ENCODE measurements around the gene FRG2.
A peak's percentile ranks its signal among the peaks of the same experiment; 100 is the strongest.
"Not testable (repeated sequence)": the region's sequence is repeated elsewhere in the genome, so short reads cannot be mapped to it uniquely, and the experiment has no call there.

Gene FRG2

GRCh38 chr4:190014771-190015537 lies 12.1 kb downstream of the FRG2 start:
- peak; percentile 21 for DNase-seq (ENCODE audit: low spot score)
- in situ Hi-C loops (cut with MboI; ENCODE audit: low sequenced_read_pairs, unreplicated experiment), result no loop called here
- no peak for TF ChIP-seq CTCF (IDR thresholded peaks at IDR 0.05; ENCODE audit: borderline replicate concordance, control extremely low read depth, extremely low read depth, insufficient read depth, missing control alignments)

- in situ Hi-C loops (cut with MboI; ENCODE audit: low sequenced_read_pairs, unreplicated experiment); DNase-seq (ENCODE audit: low spot score): not testable (repeated sequence)
These were observed 37.1 kb downstream of the FRG2 start for GRCh38 chr4:189989941-189990340.

- TF ChIP-seq CTCF (IDR thresholded peaks at IDR 0.05; ENCODE audit: borderline replicate concordance, control extremely low read depth, extremely low read depth, insufficient read depth, missing control alignments), result no peak
- in situ Hi-C loops (cut with MboI; ENCODE audit: low sequenced_read_pairs, unreplicated experiment), result no loop called here
- DNase-seq (ENCODE audit: low spot score), result peak; percentile 7
These were observed 38.1 kb downstream of the FRG2 start for GRCh38 chr4:189988877-189989431.

GRCh38 chr4:189985651-189986243 lies 41.3 kb downstream of the FRG2 start:
- in situ Hi-C loops (cut with MboI; ENCODE audit: low sequenced_read_pairs, unreplicated experiment), result not testable (repeated sequence)

GRCh38 chr4:189984661-189985060 lies 42.4 kb downstream of the FRG2 start:
- in situ Hi-C loops (cut with MboI; ENCODE audit: low sequenced_read_pairs, unreplicated experiment); DNase-seq (ENCODE audit: low spot score): not testable (repeated sequence)

More at GRCh38 chr4:189985651-189986243, 41.3 kb downstream of the FRG2 start:
- DNase-seq (ENCODE audit: low spot score), result not testable (repeated sequence)

GRCh38 chr4:189983916-189984526 lies 43.0 kb downstream of the FRG2 start:
- DNase-seq (ENCODE audit: low spot score); in situ Hi-C loops (cut with MboI; ENCODE audit: low sequenced_read_pairs, unreplicated experiment): not testable (repeated sequence)

GRCh38 chr4:189981970-189982369 lies 45.1 kb downstream of the FRG2 start:
- TF ChIP-seq CTCF (IDR thresholded peaks at IDR 0.05; ENCODE audit: borderline replicate concordance, control extremely low read depth, extremely low read depth, insufficient read depth, missing control alignments), result no peak
- DNase-seq (ENCODE audit: low spot score), result no peak
- in situ Hi-C loops (cut with MboI; ENCODE audit: low sequenced_read_pairs, unreplicated experiment), result no loop called here

GRCh38 chr4:189980292-189980691 lies 46.8 kb downstream of the FRG2 start:
- in situ Hi-C loops (cut with MboI; ENCODE audit: low sequenced_read_pairs, unreplicated experiment), result not testable (repeated sequence)
- peak; percentile 11 for DNase-seq (ENCODE audit: low spot score)

- in situ Hi-C loops (cut with MboI; ENCODE audit: low sequenced_read_pairs, unreplicated experiment), result no loop called here
These were observed 47.6 kb downstream of the FRG2 start for GRCh38 chr4:189979196-189980047.

More at GRCh38 chr4:189979196-189980047, 47.6 kb downstream of the FRG2 start:
- no peak for TF ChIP-seq CTCF (IDR thresholded peaks at IDR 0.05; ENCODE audit: borderline replicate concordance, control extremely low read depth, extremely low read depth, insufficient read depth, missing control alignments)
- peak; percentile 13 for DNase-seq (ENCODE audit: low spot score)
